Measurements from ENCODE around the gene MAML3.
A peak's percentile ranks its signal among the peaks of the same experiment; 100 is the strongest.

Gene MAML3

DNA sequence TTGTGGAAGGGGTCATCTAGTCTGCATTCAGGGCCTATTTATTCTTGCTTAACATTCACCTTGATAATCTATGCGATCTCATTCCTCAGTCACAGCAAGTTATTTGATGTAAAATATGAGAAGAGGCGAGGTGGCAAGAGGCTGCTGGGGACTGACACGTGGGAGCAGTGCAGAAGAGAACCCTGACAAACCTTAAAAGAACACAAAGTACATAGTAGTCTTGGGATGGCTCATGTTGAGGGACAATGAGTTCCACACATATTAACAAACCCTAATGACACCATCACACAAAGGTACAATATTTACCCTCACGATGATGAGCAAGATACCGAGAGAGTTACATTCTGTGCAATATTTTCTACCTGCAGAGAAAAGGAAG is 57.5 kb downstream of the MAML3 start:
- DNase-seq: no peak

- peak; percentile 69 to 75 for DNase-seq
Observed at GRCh38 chr4:140095694-140096482, 58.1 kb downstream of the MAML3 start.

DNA sequence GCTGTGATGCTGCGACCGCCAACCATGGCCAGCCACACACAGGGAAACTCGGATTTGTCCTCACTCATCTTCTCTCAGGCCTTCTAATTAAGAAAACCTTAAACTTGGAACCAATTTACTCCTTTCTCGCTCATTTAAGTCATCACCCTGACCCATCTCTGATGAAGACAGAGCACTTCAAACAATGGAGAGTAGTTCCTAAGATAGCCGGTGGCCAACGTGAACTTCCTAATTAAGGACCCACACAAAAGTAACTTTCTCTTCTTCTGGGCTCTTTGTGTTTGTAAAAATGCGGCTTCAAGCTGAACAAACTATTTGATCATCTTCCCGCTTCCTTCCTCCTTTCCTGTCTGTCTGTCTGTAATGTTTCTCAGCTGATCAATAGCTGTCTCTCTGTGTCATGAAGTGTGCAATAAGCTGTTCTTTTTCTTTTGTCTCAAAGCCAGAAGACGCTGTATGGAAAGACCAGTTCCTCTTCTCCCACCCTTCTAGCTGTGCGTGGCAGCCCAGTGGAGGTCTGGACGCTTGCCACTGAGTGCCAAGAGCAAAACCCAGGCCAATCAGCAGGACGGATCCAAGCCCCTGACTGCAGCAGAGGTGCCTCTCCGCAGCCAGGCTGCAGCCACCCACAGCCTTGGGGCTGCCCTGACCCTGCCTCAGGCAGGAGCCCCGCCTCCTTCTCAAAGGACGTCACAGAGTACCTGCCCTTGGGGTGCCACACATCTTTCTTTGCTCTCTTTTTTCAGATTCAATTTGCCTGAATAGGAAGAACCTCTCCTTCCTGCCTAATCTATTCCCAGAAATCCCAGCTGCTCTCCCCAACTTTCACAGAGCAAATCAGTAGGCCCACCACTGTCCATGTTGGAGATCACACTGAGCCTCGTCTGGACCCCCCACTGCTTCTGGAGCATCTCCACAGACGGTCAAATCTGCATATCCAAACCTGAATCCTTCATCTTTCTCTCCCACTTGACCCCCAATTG is 59.3 kb downstream of the MAML3 start:
- DNase-seq: peak; percentile 59 to 64

GRCh38 chr4:140092094-140092851 is 61.7 kb downstream of the MAML3 start:
- DNase-seq: no peak

- no peak for DNase-seq
Observed at GRCh38 chr4:140091305-140091704, 62.7 kb downstream of the MAML3 start.

GRCh38 chr4:140090215-140090731 is 63.7 kb downstream of the MAML3 start:
- no peak for DNase-seq

DNA sequence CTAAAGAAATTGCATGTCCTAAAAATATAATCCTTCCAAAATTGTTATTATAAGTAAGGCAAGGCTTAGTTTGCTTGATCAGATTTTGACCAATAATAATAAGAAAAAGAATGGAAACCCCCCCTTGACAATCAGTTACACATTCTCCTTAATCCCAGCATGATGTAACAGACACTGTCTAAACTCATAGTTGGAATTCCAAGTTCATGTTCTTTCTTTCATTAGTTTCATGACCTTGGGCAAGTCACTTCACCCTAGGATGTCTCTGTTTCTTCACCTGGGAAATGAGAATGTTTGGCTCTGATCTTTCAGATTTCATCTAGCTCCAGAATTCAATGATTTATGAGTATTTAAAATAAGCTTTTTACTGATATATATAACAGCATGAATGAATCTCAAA is 64.8 kb downstream of the MAML3 start:
- DNase-seq: no peak

GRCh38 chr4:140088323-140088967 is 65.5 kb downstream of the MAML3 start:
- DNase-seq: no peak

GRCh38 chr4:140085881-140086280 is 68.1 kb downstream of the MAML3 start:
- DNase-seq: no peak

GRCh38 chr4:140085062-140085622 is 68.8 kb downstream of the MAML3 start:
- no peak for DNase-seq

DNA sequence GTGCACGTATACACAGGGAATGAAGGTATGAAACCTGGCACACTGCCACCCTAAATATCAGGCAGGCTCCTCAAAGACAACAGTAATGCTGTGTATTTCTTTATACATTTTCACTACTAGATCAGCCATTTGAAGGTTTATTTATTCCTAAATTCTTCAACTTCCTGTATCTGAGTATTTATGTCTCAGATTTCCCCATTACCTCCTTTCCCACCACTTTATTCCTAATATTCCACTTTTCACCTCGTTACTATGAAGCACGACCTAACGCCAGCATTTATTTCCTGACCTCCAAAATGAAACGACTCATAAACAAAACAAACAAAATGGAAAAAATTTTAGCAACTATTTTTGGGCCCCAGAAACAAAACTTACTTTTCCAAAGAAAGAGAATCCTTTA is 69.6 kb downstream of the MAML3 start:
- DNase-seq: no peak

DNA sequence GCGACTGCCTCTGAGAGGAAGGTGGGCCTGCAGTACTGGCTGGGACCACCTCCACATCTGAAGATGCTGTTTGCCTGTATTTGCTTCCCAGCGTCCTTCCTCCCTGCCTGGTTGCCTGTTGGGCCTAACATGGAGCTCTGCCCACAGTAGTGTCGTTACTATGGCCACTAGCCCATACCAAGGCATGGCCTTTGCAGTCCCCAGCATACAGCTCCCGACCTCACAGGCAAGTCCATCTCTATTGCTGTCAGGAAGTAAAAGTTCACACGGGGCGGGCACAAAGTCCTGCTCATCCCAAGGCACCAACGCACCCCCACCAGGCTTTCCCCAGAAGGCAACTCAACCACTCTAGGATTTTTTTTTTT is 71.6 kb downstream of the MAML3 start:
- DNase-seq: no peak

- no peak for DNase-seq
Observed at GRCh38 chr4:140081641-140082390, 72.2 kb downstream of the MAML3 start.

DNA sequence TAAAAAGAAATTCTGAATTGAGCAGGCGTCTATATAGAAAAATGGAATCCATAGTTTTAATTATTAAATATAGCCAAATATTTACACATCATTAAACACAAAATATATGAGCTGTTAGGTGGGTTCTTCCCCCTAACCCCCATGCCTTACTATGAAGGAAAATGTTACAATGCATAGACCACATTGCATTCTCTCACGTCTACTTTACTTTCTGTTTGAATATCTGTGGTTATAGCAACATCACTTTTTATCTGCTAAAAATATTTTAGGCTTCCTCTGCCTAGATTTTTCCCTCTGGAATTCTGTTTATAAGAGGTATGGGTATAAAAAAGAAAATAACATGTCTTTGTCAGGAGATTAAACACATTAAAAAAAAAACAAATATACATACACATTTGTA is 73.1 kb downstream of the MAML3 start:
- no peak for DNase-seq

- DNase-seq: no peak
Observed at GRCh38 chr4:140078366-140078765, 75.6 kb downstream of the MAML3 start.

DNA sequence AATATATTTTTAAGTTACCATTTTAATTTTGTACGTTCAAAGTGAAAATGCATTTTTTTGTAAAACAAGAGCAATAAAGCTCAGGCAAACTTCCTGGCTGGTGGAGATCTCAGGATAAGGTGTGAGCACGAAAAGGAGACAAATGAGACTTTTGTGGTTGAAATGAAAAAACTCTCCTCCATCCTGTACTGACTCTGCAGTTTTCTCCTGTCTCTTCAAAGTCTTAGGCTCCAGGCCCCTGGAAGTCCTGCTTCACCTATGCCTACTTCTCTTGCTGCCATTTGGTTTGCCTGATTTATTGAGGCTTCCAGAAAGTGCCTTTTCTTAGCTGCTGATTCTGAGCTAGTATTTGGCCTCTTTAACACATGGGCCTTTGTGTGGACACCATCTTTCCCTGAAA is 77.7 kb downstream of the MAML3 start:
- no peak for DNase-seq

- DNase-seq: peak; percentile 61 to 63
Observed at GRCh38 chr4:140071806-140072205, 82.2 kb downstream of the MAML3 start.

GRCh38 chr4:140070973-140071372 is 83.0 kb downstream of the MAML3 start:
- no peak for DNase-seq

DNA sequence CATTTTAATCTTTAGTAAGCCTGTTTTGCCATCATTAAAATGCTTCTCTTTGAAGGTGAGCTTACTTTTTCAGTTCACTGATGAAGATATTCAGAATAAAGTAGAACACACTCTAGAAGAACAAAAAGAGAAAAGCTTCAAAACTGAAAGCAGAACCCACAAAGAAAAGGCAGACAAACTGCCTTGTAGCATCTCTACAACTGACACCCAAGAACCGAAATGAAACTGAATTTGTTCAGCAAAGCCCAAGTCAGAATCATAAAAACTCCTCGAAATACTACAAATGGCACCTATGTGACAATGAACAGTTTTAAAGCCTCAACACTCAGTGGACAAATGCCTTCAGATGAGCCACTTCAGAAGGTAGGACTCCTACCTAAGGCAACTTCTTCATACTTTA is 83.6 kb downstream of the MAML3 start:
- peak in 1 of 2 donors; percentile 28 for DNase-seq

- no peak for DNase-seq
Observed at GRCh38 chr4:140069066-140069465, 84.9 kb downstream of the MAML3 start.

DNA sequence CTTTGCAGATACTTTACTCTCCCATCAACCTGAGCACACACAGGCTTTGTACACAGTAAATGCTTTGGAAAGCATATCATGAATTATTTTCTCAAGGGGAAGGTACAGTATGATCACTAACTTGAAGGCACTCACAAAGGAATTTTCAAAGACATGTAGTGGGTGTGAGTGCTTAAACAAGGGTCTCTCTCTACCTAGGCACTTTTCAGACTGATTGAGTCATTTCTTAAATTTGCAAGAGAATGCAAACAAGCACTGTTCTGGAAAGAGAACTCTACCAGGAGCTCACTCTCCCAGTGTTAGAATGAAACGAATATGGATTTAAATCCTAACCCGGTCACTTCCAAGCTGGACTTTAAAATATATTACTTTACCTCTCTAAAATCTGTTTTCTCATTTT is 85.7 kb downstream of the MAML3 start:
- DNase-seq: no peak
